Smooth muscle cell of the umbilical artery (primary cell): ENCODE results near the gene NHSL2. TPM values are rescaled to one million over a fixed set of nuclear protein-coding genes. Genes with fewer than 3 reads are reported as not detected.

Experiments
- total RNA-seq: library from RNA; depleted of rRNA; stranded (reverse); fragments of >200 nt; gene quantifications from 2 replicates; pipeline ENCODE4 v1.2.3, GENCODE V29; 2014

Gene NHSL2
- 1.5 and 10.1 TPM in 2 replicates for total RNA-seq

GRCh38 chrX:71910643-71910985 is at the start of gene NHSL2:
NHSL2 (plus strand) TSS chrX:71910845.

GRCh38 chrX:72131317-72132294 is 221.0 kb downstream of the NHSL2 start, which contains the start of gene RTL5:
RTL5 (minus strand) TSS chrX:72131915.

DNA sequence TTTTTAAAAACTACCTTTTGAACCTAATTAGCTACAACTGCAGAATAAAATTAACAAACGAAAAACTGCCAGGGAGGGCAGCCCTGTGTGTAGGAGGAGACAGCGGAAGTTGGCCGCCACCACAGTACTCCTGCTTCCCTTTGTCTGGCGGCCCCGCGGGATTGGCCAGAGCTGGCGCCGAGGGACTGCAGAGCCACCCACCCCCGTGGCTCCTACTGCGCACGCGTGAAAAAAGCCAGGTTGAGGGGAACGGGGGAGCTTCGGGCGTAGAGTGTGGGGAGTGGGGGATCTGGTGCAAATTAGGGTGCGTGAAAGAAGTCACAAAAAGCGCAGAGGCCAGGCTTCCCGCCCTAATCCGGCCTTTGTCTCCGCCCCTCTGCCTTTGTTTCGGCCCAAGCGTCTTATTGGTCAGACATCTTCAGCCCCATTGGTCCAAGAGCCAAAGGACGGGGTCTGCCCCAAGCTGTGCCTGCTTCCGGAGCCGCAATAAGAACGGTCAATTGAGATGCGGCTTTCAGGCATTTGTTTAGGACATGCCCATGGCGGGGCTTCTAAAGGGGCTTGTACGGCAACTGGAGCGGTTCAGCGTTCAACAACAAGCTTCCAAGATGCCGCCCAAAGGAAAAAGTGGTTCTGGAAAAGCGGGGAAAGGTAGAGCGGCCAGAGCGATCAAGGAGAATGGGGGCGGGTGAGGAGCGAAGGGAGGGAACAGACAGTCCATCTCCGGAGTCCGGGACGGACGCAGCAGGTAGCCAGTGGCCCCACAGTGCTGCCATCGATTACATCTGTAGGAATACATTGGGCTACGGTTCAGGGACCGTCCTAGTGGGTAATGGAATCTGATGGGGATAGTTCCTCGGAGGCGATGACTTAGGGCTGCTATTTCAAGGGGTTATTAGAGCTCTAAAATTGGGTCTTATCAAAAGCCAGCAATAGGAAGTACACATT is 270.8 kb downstream of the NHSL2 start, which contains the start of gene PIN4:
Gene PIN4, plus strand, starts transcription at position 580 of the 948 bp plus-strand sequence. Its CDS starts 29 bp downstream, at position 609.

Other genes starting within 250 kb of the NHSL2 start
- not detected in 2 replicates for gene CXorf49, start 192.6 kb upstream of the NHSL2 start, total RNA-seq
- not detected in 2 replicates for gene CXorf49B, start 147.5 kb upstream of the NHSL2 start, total RNA-seq
- 1.2 and 4.4 TPM in 2 replicates for gene RTL5, start 221.1 kb downstream of the NHSL2 start, total RNA-seq